ENCODE data around the gene CASQ1.

- TF ChIP-seq CTCF (IDR thresholded peaks at IDR 0.05): no peak
- no peak for TF ChIP-seq ZFX (IDR thresholded peaks at IDR 0.05; ENCODE audit: borderline replicate concordance)
These were observed 14.3 kb downstream of the CASQ1 start for GRCh38 chr1:160204526-160205241.

Data from 22Rv1 (cell line).